ENCODE results near the gene ADGRG6.

DNA sequence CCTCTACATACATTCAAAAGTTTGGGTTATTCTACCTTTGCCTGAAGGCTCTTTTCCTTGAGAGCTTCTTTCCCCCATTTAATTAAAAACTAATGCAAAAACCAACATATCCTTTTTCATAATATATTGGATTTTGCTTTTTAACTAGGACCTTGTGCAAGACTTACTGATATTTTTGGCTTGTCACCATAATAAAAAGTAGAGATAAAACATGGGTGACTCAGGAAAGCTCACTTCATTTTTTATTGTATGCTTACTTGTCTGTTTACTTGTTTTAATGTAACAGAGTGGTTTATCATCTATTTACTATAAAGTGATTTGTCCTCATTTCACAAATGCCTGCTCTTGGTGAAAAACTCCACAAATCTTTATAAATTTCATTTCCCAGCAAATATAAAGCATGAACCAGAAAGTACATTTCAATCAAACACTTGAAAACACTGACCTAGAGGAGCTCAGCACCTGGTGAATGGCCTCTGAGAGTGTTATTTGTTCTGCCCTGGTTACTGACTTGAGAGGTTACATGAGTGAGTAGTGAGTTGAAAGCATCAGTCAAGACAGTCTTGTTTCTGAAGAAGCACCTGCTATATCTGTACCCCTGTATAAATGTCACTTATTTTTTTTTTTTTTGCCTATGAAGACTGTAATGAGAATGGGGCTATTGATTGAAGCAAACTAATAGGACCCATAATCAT is 20.8 kb downstream of the ADGRG6 start:
- TF ChIP-seq, protein P1, sequence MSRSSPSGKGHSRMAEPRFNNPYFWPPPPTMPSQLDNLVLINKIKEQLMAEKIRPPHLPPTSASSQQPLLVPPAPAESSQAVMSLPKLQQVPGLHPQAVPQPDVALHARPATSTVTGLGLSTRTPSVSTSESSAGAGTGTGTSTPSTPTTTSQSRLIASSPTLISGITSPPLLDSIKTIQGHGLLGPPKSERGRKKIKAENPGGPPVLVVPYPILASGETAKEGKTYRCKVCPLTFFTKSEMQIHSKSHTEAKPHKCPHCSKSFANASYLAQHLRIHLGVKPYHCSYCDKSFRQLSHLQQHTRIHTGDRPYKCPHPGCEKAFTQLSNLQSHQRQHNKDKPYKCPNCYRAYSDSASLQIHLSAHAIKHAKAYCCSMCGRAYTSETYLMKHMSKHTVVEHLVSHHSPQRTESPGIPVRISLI (tag by site-specific recombination; IDR thresholded peaks at IDR 0.05), result no peak
- TF ChIP-seq, protein P2, sequence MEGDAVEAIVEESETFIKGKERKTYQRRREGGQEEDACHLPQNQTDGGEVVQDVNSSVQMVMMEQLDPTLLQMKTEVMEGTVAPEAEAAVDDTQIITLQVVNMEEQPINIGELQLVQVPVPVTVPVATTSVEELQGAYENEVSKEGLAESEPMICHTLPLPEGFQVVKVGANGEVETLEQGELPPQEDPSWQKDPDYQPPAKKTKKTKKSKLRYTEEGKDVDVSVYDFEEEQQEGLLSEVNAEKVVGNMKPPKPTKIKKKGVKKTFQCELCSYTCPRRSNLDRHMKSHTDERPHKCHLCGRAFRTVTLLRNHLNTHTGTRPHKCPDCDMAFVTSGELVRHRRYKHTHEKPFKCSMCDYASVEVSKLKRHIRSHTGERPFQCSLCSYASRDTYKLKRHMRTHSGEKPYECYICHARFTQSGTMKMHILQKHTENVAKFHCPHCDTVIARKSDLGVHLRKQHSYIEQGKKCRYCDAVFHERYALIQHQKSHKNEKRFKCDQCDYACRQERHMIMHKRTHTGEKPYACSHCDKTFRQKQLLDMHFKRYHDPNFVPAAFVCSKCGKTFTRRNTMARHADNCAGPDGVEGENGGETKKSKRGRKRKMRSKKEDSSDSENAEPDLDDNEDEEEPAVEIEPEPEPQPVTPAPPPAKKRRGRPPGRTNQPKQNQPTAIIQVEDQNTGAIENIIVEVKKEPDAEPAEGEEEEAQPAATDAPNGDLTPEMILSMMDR (tag by site-specific recombination; IDR thresholded peaks at IDR 0.05), result no peak
- TF ChIP-seq, protein P3, sequence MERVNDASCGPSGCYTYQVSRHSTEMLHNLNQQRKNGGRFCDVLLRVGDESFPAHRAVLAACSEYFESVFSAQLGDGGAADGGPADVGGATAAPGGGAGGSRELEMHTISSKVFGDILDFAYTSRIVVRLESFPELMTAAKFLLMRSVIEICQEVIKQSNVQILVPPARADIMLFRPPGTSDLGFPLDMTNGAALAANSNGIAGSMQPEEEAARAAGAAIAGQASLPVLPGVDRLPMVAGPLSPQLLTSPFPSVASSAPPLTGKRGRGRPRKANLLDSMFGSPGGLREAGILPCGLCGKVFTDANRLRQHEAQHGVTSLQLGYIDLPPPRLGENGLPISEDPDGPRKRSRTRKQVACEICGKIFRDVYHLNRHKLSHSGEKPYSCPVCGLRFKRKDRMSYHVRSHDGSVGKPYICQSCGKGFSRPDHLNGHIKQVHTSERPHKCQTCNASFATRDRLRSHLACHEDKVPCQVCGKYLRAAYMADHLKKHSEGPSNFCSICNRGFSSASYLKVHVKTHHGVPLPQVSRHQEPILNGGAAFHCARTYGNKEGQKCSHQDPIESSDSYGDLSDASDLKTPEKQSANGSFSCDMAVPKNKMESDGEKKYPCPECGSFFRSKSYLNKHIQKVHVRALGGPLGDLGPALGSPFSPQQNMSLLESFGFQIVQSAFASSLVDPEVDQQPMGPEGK (tag by site-specific recombination; IDR thresholded peaks at IDR 0.05), result no peak
- TF ChIP-seq, protein P4, sequence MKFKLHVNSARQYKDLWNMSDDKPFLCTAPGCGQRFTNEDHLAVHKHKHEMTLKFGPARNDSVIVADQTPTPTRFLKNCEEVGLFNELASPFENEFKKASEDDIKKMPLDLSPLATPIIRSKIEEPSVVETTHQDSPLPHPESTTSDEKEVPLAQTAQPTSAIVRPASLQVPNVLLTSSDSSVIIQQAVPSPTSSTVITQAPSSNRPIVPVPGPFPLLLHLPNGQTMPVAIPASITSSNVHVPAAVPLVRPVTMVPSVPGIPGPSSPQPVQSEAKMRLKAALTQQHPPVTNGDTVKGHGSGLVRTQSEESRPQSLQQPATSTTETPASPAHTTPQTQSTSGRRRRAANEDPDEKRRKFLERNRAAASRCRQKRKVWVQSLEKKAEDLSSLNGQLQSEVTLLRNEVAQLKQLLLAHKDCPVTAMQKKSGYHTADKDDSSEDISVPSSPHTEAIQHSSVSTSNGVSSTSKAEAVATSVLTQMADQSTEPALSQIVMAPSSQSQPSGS (tag by site-specific recombination; IDR thresholded peaks at IDR 0.05; ENCODE audit: low read depth), result no peak
- TF ChIP-seq YY1 (tag by site-specific recombination; IDR thresholded peaks at IDR 0.05) (no peak), ZNF626 (tag by site-specific recombination; IDR thresholded peaks at IDR 0.05) (no peak), ZNF19 (tag by site-specific recombination; IDR thresholded peaks at IDR 0.05; ENCODE audit: low read depth) (no peak), GLIS1 (tag by site-specific recombination; IDR thresholded peaks at IDR 0.05) (no peak), SCRT1 (tag by site-specific recombination; IDR thresholded peaks at IDR 0.05; ENCODE audit: borderline replicate concordance) (no peak), BCL11B (tag by site-specific recombination; IDR thresholded peaks at IDR 0.05; ENCODE audit: low read depth) (no peak), KLF16 (tag by site-specific recombination; IDR thresholded peaks at IDR 0.05) (no peak), ZNF510 (tag by site-specific recombination; IDR thresholded peaks at IDR 0.05; ENCODE audit: insufficient replicate concordance) (no peak)
- TF ChIP-seq, protein P5, sequence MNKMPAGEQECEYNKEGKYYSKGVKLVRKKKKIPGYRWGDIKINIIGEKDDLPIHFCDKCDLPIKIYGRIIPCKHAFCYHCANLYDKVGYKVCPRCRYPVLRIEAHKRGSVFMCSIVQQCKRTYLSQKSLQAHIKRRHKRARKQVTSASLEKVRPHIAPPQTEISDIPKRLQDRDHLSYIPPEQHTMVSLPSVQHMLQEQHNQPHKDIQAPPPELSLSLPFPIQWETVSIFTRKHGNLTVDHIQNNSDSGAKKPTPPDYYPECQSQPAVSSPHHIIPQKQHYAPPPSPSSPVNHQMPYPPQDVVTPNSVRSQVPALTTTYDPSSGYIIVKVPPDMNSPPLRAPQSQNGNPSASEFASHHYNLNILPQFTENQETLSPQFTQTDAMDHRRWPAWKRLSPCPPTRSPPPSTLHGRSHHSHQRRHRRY (tag by site-specific recombination; IDR thresholded peaks at IDR 0.05), result no peak
